Upper lobe of left lung (tissue), 4 donors: ENCODE results near the gene HELZ2.

Source experiments
- EP300 ChIP-seq, 4 donors: sonication (generic); formaldehyde crosslinking; IDR thresholded peaks; one replicate each; pipeline ENCODE4 v1.5.1; 2017; ENCODE audit warnings: antibody characterized with exemption in 4 of 4, control low read depth in 2 of 4
- TF ChIP-seq, protein P1 (sequence below), 6 experiments: fragments of 450-650 bp in 4 of 6; fragments of 200-600 bp in 2 of 6; sonication (generic) in 2 of 6; IDR thresholded peaks; one replicate each; pipeline ENCODE4 v1.5.1; 2016 to 2019; ENCODE audit warnings: antibody characterized with exemption in 6 of 6

DNA sequence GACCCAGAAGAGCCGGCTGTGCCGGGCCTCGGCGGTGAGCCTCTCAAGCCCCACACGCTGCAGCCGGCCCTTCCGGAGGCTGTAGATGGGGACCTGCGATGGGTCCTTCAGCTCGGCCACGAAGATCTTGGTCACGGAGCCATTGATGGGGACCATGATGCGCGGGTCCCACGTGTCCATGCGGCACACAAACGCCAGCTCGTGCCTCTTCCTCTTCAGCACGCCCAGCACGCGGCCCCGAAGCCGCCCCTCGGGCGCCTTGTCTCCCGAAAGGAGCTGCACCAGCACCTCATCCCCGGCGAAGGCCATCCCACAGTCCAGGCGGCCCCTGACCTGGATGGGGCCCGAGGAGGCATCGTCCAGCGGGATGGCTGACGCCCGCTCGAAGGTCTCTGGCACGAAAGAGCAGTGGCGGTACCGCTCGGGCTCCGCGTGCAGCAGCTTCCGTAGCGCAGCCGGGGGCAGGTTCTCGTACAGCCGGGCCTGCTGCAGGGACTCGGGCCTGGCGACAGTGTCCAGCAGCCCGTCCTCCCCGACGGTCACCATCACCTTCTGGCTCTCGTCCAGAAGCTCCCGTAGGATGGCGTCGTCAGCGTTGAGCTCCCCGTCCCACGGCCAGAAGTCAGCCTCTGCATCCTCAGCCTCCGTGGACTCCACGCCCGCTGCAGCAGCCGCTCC is 8.9 kb downstream of the HELZ2 start:
- TF ChIP-seq, protein P1, sequence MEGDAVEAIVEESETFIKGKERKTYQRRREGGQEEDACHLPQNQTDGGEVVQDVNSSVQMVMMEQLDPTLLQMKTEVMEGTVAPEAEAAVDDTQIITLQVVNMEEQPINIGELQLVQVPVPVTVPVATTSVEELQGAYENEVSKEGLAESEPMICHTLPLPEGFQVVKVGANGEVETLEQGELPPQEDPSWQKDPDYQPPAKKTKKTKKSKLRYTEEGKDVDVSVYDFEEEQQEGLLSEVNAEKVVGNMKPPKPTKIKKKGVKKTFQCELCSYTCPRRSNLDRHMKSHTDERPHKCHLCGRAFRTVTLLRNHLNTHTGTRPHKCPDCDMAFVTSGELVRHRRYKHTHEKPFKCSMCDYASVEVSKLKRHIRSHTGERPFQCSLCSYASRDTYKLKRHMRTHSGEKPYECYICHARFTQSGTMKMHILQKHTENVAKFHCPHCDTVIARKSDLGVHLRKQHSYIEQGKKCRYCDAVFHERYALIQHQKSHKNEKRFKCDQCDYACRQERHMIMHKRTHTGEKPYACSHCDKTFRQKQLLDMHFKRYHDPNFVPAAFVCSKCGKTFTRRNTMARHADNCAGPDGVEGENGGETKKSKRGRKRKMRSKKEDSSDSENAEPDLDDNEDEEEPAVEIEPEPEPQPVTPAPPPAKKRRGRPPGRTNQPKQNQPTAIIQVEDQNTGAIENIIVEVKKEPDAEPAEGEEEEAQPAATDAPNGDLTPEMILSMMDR (IDR thresholded peaks at IDR 0.05), result no peak
- TF ChIP-seq EP300 (IDR thresholded peaks at IDR 0.05), result no peak
